Measurements from ENCODE around the gene TSPAN18.

Gene TSPAN18

DNA sequence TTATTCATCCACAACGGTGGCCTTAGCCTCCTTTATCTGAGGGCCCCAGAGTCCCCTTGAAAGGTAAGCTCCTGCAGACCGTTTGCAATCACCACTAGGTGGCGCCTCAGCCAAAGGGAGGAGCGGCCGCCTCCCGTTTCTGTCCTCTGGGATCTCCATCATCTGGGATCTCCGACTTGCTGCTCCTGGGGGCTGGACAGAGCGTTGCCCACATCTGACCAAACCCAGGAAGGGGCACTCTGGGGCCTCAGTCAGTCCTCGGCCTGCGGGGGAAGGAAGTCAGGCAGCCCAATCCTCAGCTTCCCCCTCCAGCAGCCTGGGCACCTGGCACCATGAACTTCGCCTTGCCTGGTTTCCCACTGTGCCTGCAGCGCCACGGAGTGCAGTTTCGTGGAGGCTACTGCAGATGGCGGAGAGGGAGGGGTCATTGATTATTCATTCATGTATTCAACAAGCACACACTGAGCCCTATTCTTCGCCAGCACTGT, 200.5 kb downstream of the TSPAN18 start:
- TF ChIP-seq, protein P1, sequence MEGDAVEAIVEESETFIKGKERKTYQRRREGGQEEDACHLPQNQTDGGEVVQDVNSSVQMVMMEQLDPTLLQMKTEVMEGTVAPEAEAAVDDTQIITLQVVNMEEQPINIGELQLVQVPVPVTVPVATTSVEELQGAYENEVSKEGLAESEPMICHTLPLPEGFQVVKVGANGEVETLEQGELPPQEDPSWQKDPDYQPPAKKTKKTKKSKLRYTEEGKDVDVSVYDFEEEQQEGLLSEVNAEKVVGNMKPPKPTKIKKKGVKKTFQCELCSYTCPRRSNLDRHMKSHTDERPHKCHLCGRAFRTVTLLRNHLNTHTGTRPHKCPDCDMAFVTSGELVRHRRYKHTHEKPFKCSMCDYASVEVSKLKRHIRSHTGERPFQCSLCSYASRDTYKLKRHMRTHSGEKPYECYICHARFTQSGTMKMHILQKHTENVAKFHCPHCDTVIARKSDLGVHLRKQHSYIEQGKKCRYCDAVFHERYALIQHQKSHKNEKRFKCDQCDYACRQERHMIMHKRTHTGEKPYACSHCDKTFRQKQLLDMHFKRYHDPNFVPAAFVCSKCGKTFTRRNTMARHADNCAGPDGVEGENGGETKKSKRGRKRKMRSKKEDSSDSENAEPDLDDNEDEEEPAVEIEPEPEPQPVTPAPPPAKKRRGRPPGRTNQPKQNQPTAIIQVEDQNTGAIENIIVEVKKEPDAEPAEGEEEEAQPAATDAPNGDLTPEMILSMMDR (conservative IDR thresholded peaks at IDR 0.05; ENCODE audit: low read length): peak; percentile 83
- no peak overlapping the region for H3K4me3 ChIP-seq (ENCODE audit: low read length)
- DNase-seq (ENCODE audit: low read depth): peak; percentile 60

DNA sequence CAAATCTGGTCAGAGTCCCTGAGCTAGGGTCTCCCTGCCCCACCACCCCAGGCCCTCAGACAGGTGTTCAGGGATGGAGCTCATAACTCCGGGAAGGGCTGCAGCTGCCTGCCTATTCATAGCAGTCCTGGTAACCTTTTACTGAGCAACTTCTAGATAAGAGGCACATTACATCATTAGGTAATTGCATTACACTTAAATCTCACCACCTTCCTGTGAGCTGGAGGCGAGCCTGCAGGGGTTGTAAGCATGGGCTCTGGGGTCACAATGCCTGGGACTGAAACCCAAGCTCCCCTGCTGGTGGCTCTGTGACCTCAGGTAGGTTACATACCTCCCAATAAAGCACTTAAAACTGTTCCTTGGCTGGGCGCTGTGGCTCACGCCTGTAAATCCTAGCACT, 201.4 kb downstream of the TSPAN18 start:
- TF ChIP-seq, protein P1 (conservative IDR thresholded peaks at IDR 0.05; ENCODE audit: low read length): no peak
- DNase-seq (ENCODE audit: low read depth): no peak
- no peak overlapping the region for H3K4me3 ChIP-seq (ENCODE audit: low read length)

DNA sequence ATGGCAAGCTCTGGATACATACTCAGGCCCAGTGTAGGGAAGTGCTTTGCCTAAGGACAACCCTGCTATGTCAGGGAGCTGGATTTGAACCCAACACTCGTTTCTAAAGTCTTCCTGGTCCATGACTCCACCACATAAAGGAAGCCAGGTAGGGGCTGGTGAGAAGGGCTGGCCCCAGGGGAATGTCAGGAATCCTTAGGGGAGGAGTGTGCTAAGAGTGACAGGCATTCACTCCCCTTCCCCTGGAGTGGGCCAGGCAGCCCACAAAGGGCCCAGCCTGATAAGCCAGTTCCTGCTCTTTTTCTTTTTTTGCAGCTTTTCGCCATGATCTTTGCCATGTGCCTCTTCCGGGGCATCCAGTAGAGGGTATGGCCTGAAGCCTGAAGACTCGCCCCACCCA, 202.1 kb downstream of the TSPAN18 start:
- TF ChIP-seq, protein P1 (conservative IDR thresholded peaks at IDR 0.05; ENCODE audit: low read length): no peak
- H3K4me3 ChIP-seq (ENCODE audit: low read length): no peak overlapping the region
- no peak for DNase-seq (ENCODE audit: low read depth)

DNA sequence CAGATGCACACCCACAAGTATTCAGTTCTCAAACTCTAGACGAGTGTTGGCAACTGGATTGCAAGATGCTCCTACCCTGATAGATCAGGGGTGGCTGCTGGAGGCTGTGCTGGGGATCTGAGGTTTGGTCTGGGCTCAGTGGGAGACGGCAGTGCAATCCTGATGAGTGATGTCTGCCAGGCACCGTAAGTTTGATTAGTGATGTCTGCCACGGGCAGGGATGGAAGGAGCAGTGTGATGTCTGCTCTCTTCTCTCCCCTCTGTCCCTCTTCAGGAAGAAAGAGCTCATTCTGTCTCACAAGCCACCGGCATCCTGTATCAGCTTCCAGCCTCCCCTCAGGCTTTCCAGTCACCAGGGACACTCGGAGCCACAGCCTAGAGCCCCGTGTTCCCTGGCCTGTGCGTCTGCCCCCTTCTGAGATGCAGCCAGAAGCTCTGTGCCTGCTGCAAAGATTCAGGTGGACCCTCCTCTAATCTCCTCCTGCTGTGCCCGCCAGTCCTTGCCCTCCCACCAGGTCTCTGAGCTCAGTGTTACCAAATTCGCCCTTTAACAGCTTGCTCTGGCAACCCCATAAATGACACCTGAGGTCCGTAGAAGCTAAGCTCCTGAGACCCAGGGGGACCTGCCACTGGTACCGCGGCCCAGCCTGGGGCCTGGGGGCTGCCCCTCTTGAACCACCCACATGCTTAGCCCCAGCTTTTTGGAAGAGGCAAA, 204.0 kb downstream of the TSPAN18 start:
- no peak for DNase-seq (ENCODE audit: low read depth)
- no peak overlapping the region for H3K4me3 ChIP-seq (ENCODE audit: low read length)
- TF ChIP-seq, protein P1 (conservative IDR thresholded peaks at IDR 0.05; ENCODE audit: low read length): no peak

DNA sequence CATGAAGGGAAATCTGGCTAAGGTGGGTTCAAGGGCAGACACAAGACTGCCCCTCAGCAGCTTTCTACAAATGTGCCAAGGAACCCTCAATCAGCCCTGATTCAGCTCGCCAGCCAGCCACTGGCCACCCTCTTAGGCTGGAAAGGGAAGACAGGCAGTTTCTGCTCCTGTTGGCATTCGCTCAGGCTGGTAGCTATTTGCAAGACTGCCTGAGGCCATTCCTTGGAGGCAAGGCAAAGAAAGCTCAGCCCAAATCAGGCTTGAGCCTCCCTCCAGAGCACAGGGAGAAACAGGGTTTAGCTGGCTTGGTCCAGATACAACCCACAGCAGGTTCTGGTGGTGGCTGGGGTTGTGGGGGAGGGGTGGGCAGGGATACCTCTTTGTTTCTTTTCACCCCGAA, 204.7 kb downstream of the TSPAN18 start:
- no peak for DNase-seq (ENCODE audit: low read depth)
- H3K4me3 ChIP-seq (ENCODE audit: low read length): no peak overlapping the region
- TF ChIP-seq, protein P1 (conservative IDR thresholded peaks at IDR 0.05; ENCODE audit: low read length): no peak

DNA sequence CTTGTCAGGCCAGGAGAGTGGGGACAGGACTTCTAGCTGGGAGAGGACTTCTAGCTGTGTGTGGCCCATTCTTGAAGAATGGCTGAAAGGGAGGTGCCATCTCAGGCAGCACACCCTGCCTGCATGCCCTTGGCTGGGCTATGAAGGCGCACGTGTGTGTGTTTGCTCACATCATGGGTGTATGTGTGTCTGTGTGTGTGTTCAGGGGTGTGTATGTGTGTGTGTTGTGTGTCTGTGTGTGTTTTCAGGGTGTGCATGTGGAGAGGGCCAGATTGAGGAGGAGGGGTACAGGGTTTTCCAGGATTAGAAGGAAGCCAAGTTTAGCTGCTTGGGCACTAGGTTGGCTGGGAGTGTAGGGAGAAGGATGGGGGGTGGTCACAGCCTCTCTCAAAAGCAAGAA, 207.3 kb downstream of the TSPAN18 start:
- TF ChIP-seq, protein P1 (conservative IDR thresholded peaks at IDR 0.05; ENCODE audit: low read length): no peak

DNA sequence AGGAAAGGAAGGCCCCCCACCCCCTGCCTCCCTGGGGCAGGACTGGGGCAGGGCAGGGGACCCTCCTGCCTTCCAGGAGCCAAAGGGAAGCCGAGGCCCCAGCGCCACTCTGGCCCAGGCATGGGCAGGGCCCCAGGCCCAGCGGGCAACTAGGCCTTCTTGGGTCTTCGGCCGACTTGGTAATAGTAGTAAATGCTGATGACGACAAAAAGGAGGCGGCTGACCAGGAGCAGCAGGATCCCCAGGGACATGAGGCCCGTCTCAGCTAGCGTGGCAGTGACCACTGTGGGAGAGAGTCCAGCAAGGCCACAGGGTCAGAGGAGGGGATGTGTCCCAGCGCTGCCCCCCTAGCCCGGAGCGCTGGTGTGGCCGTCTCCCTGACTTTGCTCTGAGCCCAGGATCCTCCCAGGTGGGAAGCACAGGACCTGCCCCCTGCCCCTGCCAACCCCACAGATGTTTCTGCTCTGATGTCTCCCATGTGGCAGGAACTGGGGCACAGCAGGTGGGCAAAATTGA, 208.0 kb downstream of the TSPAN18 start:
- H3K4me3 ChIP-seq (ENCODE audit: low read length): no peak overlapping the region
- TF ChIP-seq, protein P1 (conservative IDR thresholded peaks at IDR 0.05; ENCODE audit: low read length): no peak
- no peak for DNase-seq (ENCODE audit: low read depth)

More for the DNA sequence above, 207.3 kb downstream of the TSPAN18 start:
- DNase-seq (ENCODE audit: low read depth): no peak
- H3K4me3 ChIP-seq (ENCODE audit: low read length): no peak overlapping the region

All from AG10803 (cell line).